GM19240 (cell line): ENCODE results near the gene UBXN1.
A peak's percentile ranks its signal among the peaks of the same experiment; 100 is the strongest.

Source experiments
- DNase-seq: peaks from one replicate; pipeline ENCODE4 v3.0.0; 2011; ENCODE audit warnings: low spot score; ENCODE audit not compliant: insufficient read length

The UBXN1 gene, protein sequence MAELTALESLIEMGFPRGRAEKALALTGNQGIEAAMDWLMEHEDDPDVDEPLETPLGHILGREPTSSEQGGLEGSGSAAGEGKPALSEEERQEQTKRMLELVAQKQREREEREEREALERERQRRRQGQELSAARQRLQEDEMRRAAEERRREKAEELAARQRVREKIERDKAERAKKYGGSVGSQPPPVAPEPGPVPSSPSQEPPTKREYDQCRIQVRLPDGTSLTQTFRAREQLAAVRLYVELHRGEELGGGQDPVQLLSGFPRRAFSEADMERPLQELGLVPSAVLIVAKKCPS

DNA sequence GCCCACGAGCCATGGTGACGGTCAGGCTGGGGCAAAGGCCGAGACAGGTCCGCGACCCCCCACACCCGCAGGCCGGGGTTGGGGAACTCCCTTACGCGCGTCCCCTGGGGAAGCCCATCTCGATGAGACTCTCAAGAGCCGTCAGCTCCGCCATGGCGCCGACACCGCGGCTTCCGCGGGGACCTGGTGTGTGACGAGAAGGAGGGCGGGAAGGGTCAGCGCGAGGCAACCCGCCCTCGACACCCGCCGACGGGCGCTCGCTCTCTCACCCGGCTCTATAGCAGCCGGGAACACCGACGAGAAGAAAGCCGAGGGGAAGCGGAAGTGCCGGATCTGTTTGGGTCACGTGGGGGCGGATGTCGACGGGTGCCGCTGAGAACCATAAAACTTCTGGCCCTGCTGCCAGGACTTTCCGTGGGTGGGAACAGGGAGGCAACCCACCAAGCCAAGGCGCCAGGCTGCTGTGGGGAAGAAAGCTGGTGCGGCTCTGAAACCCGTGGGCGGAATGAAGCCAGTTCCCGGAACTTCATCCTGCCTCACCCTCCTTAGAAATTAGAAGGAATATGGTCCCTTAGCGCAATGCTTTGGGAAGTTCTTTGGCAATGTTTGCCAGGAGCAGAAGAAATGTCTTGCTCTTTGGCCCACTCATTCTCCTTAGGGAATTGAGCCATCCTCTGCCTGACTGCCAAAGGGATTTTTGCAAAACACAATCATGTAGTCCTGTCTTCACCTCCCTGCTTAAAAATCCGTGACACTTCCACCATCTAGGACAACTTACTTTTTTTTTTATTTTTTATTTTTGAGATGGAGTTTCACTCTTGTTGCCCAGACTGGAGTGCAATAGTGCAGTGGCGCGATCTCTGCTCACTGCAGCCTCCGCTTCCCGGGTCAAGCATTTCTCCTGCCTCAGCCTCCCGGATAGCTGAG lies at the start of gene UBXN1:
Gene UBXN1 (minus strand): TSS at position 304 of the 927 bp plus-strand sequence. CDS start 150 bp downstream, at position 154.
- DNase-seq, result peak; percentile 92

DNA sequence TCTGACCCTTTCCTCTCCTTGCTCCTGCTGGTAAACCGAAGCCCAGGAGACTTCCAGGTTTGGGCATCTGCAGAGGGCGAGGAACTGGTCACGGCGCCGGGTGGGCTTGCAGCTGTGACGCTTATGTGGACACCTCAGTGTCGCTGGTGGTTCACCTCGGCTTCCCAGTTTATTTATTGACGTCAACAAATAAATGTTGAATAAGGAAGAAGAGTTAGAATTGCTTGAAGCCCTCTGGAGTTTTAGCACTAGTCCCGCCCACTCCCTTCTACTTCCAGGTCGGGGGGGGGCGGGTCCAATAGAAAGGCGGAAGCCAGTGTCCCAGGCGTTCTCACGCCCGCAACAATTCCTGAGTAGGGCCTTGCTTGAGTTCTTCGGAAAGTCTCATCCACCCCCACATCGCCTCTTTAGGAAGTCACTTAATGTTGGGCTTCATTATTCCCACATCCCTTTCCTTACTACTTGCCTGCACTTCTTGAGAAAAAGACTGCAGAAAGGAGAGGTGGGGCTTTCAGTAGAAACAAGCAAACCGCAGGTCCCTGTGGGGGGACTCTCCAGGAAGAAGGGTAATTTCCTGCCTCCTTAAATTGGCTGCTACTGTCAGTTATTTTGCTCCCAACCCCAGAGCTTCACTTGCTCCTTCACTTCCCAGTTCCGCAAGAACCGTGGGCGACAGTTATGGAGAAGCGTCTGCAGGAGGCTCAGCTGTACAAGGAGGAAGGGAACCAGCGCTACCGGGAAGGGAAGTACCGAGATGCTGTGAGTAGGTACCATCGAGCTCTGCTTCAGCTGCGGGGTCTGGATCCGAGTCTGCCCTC lies 49.5 kb upstream of the UBXN1 start, which contains the start of gene TTC9C:
Gene TTC9C (plus strand): TSS at position 316 of the 818 bp plus-strand sequence. CDS start 363 bp downstream, at position 679.
- peak; percentile 51 for DNase-seq

DNA sequence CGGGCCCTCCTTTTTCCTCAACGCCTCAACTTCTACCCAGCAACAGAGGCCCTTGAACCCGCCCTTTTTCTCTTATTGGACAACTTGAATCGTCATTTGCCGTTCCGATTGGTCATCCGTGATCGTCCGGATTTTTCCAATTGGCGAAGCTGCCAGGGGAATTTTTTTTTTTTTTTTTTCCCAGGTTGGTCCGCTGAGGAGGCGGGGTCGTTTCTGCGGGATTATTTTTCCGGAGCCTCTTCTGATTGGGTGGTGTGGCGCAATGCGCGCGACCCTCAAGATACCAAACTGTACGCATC lies 48.9 kb upstream of the UBXN1 start:
- DNase-seq, result peak; percentile 60

DNA sequence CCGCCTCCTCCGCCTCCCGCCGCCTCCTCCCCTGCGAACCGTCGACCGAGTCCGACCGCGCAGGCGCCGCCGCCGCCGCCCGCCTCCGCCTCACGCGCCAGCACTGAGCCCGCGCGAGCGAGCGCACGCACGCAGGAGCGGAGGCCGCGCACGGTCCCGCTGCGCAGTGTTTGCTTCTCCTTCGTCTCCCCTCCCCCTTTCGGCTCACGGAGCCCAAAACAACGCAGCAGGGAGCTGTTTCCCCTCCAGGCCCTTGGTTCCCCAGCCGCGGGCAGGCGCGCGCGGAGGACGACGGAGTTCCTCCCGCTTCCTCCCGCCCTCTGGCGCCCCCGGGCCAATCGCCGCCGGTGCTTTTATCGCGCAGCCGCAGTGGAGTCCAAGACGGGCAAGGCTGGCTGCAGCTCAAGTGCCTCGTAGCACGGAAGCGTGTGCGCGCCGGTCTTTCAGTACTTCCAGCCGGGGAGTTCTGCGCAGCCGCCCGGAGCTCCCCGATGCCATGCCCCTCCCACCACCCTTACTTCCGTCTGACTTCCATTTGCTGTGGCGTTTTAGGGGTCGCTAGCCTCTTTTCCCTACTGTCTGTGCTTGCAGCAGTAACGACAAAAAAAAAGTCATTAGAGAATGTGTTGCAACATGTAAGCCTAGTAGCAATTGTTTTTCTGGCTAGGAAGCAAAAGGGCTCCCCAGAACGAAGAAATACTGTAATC lies 48.4 kb upstream of the UBXN1 start, which contains the start of gene HNRNPUL2:
Gene HNRNPUL2 (minus strand): TSS at position 293 of the 707 bp plus-strand sequence. CDS start 301 bp downstream, outside the sequence.
- DNase-seq, result peak; percentile 83

DNA sequence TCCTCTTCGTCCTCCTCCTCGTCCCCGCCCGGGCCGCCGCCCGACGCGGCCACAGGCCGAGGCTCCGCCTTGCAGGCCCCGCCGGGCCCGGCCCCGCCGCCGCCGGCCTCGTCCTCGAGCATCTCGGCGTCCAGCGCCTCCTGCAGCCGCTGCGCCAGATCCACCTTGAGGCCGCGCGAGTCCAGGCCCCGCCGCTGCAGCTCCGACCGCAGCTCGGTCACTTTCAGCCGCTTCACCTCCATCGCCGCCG lies 48.0 kb upstream of the UBXN1 start:
- no peak for DNase-seq

DNA sequence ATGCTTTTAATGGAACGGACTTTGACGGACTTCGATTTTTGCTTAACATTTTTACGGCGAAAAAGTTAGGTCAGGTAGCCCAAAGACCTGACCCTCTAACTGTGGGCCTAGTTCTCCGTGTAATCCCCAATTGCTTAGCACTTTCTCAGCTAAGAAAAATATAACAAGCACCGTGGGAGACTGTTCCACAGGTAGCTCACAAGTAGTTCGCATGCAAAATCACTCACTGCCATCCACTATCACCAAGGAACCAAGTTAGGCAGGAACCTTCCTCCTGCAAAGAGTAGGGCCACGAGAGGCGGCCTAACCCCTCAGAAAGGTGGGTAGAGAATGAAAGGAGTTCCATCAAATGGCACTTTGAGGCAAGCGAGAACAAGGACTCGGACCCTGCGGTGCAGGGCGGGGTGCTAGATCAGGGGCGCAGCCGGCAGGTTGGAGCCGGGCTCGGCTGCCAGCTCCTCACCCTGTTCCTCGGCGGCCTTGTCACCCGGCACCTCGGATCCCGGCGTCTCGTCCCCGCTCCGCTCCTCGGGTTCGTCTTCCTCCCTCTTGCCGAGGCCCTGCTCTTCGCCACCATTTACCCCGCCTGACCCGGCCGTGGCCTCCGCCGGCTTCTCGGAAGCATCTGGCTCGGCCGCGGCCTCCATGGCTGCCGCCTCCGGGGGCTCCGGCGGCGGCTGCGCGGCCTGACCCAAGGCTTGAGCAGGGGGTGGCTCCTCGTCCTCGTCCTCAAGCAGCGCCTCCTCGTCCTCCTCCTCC lies 47.5 kb upstream of the UBXN1 start:
- DNase-seq, result no peak

DNA sequence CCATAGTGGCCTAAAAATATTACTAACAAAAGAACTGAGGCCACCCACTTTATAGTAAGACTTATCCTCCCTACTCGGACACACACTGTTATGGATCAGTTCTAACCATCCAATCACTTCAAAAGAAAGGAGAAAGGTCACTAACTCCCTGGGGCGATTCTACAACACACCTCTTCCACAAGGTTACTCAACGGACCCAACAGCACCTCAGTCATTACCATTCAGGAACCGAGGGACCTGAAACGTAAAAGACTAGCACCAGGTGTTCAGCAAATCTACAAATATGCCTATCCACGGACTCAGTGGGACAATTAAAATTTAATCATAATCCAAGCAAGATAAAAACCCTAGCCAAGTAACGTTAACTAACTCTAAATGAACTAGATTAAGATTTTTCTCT lies 46.8 kb upstream of the UBXN1 start:
- no peak for DNase-seq

DNA sequence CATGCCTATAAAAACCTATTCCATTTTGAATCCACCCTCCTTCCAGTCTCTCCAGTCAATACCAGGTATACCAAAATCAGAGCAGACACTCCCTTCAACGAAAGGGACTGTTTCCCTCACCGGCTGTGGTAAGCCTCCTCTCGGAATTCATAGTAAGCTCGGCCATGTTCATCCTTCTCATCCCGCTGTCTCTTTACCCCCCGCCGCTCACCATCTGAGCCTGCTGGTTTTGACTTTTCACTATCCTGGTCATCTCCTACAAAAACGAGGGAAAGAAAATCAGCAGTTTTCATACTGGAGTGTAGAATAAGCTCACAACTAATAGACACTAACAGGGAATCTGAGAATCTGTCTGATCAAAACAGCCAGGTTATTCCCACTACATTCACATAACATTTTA lies 45.3 kb upstream of the UBXN1 start:
- DNase-seq, result no peak

DNA sequence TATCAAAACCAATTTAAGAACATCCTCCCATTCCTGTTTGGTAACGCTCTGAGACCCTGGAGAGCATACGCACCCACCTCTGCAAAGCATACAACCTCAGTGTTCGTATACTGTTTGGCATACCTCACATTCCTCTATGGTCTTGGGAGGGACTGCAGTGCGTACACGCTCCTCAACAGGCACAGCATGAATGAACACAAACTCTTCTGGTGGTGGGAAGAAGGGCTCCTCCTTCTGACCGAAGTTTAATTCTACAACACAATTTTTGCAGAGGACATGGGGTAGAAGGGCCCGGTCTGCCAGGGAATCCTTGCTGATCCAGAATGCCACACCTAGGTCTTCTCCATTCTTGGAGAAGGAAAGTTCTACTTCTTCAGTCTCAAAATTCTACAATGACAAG lies 43.1 kb upstream of the UBXN1 start:
- DNase-seq, result no peak

DNA sequence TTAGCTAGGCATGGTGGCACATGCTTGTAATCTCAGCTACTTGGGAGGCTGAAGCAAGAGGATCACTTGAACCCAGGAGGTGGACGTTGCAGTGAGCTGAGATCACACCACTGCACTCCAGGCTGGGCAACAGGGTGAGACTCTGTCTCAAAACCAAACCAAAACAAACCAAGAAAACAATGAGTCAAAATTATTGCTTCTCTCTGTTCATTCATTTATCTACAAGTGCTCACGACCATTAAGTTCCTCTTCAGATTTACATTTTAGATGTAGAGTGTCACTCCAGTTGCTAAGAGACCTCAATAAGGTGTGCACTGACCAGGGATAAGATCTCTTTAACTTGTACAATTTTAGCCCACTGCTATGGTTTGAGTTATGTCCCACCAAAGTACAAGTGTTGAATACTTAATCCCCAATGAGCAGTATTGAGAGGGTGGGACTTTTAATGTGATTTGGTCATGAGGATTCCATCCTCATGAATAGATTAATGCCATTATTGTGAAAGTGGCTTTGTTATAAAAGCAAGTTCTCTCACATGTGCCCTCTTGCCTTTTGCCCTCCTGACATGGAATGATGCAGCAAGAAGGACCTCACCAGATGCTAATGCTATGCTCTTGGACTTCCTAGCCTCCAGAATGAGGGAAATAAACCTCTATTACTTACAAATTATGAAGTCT lies 40.6 kb upstream of the UBXN1 start:
- DNase-seq, result no peak

DNA sequence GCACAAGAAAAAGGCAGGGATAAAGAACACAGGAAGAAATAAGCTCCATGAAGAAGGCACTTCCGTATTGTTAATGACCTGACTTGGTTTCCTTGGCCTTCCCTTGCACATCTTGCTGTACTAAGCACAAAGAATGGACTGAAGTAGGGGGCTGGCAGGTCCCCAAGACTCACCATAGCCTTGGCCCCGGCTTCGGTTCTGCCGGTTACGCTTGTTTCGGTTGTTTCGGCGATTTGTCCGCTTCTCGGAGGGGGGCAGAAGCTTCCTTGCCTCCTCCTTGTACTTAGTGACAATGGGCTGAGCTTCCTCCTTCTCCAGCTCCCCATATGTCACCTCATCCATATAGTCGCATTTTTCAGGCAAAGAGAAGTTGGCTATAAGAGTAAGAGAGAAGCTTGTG lies 37.9 kb upstream of the UBXN1 start:
- DNase-seq, result no peak

DNA sequence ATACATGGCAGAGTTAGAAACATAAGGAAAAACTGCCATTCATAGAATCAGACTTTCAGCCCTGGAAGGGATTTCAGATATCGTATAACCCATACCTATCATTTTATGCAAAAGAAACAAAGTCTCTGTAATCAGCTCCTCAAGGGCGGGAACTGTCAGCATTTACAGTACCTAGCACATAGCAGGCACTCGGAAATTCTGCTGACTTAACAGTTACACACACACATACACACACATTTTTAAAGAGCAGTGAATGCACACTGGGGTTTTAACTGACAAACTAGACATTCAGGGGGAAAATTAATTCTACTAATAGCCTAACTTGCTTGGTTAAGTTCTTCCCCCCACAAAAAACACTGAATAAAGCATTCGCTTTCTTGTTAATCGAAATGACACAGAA lies 37.3 kb upstream of the UBXN1 start:
- DNase-seq, result no peak

DNA sequence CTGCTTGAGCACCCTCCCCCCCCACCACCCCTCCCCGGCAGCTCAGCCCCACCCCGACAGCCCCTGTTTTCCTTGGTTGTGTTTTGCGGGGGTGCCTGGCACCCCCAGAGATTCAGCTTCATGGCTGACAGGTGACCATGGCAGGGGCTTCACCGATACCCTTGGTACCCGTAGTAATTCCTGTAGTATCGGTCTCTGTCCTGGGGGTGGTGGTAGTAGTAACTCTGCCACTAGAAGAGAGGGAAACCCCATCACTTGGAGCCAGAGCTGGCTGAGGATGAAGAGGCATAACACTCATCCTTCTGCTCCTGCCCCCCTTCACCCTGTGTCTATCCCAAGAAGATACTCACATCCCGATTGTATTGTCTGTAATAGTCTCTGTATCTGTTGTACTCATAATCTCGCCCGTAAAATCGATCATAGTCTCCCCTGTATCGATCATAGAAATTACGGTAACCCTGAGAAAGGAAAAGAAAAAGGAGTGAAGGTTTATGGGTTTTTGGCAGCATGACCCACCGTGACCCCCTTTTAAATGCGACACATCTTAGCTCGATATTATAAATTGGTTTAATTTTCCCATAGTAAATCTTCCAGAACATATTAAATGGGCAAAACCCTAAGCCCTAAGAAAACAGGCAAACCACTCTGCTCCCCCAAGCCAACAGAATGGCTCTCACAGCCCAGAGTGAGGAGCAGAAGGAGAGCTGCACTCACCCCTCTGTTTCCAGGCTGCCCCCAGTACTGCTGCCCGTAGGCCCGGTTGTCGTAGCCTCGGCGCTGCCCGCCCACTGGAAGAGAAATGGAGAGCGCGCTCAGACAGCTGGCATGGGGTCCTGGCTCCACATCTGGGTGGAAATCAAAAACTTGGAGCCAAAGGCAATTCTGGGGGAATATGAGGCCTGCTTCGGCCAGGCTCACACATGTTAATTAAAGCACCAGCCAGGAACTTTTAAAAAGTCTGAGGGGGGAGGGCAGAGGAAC lies 36.6 kb upstream of the UBXN1 start:
- no peak for DNase-seq

DNA sequence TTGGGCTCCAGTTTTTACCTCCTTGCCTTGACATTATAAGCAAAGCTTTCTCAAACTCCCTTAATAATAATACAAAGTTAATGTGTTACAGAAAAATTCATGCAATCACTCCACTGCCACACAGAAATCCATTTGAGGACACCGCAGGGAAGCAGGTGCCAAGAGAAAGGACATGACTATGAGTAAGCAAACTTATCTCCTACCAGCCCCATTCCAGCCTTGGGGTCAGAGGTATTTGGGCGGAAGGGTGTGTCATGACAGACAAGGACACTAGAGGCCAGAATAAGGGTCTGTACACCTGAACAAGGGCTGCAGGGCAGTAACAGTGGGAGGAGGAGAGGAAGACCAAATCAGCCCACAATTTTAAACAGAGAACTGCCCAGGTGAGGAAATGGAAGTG lies 34.5 kb upstream of the UBXN1 start:
- DNase-seq, result no peak

DNA sequence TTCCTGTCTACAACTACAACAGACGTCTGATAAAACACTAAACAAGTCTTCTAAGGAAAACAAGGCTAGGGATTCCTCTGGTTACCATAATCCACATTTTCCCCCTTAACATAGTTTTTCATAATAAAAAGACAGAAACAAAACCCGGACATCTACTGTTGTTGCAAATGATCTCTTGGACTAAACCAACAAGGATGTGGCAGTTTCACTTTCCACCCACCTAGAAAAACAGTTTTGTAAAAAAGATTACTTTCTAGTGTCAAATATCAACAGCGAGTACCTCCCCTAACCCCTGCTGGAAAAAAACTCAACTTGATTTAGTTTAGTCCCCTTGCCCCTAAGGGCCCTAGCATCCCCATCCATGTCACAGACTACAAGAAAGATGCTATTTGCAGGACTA lies 34.0 kb upstream of the UBXN1 start:
- DNase-seq, result no peak

DNA sequence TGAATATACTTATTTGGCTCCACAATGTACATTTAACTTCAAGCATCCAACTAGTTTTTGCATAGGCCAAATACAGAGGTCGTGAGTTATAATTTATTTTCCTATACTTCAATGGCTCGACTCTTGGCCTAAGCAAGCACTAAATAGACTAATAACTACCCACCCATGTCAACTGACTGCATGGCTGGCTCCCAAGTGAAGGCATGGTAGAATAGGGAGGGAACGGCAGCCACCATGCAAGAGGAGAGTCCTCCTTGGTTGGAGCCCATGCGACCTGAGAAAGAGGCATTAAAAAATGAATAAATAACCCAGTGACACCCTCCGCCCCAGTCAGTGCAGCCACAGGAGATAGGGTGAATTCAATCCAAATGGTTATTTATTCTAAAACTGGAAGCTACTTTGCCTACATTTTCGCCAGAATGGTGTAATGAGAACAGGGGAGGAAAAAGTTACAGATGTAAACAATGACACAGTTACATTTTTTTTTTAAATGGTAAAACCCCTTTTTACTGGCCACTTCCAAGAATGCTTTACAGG lies 33.5 kb upstream of the UBXN1 start:
- DNase-seq, result no peak

DNA sequence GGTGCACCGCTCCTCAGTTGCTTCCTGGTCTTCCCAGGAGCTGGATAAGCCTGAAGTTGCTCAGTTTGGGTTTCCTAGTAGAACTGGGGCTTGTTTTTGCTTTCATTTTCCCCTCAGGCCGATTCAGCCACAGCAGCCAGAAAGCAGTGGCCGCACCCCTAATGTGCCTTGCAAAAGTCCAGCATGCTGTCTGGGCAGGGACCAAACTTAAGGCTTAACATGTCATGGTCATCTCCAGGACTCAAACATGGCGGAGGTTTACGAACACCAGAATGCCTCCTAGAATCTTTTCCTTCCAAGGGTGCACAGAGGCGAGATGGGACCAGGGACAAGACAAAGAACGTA lies 31.1 kb upstream of the UBXN1 start:
- DNase-seq, result no peak

DNA sequence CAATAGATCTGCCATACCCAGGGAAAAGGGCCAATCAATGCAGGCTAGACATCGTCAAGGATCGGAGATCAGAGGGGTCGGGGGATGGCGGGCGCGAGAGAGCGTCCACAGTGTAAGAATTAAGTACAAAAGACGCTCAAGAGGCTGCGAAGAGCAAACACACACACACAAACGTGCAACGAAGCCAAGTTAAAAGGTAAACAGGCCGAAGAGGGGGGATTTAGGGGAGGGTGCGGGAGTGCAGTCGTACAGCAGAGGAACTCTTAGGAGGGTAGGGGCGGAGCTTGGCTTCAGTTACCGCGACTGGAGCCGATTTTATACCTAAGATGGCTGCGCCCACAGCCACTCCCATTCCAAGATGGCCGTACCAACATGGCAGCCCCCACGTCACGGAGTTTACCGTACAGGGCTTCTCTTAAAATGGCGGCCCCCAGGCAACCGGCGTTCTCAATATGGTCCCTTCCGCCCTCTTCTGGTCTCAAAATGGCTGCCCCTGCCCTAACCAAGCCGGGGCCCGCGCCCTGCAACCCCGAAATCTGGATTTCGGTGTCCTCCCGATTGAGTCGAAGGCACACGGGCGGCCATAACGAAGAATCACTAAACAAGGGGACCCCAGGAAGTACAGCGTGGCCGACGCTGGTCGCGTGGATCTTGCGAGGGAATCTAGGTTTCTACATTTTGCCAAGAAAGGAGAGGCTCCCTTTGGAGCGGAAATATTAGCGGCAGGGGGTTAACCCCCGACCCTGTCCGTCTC lies 30.6 kb upstream of the UBXN1 start:
- DNase-seq, result peak; percentile 85
